KG1 (cell line): Measurements from ENCODE around the gene GTF2B.
"Not testable (repeated sequence)": the region's sequence is repeated elsewhere in the genome, so short reads cannot be mapped to it uniquely, and the experiment has no call there.

Source experiments
- DNase-seq: peaks from one replicate; lab custom pipeline; 2025; lab: John Stamatoyannopoulos, UW

The GTF2B gene

DNA sequence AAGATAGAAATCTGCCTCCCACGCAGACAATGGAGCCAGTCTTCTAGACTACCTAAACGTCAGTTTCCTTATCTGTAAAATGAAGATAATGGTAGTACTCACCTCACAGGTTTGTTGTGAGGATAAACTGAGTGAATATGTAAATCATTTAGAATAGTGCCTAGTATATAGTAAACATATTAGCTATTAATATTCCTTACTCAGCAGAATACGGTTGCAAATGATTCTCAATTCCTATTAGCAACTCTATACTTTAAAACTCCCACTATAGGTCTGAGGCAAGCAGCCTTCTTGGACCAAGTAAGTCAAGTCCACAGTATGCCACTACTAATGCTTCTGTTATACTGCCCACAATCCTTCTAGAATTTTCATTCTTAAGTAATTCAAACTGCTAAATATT lies 5.4 kb downstream of the GTF2B start:
- no peak for DNase-seq

DNA sequence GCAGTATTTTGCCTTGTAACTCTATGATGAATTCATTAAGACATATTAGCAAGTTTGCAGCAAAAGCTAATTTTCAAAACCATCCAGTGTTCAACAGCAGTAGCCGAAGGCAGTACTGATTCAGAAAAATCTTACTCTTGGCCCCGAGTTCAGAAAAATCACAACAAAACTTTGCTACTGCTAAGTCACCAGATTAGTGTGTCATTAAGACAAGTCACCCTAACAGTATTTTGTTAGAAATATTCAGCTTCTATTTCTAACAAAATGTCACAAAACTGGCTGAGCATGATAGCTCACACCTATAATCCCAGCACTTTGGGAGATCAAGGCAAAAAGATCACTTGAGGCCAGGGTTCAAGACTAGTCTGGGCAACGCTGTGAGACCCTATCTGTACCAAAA lies 8.2 kb downstream of the GTF2B start:
- no peak for DNase-seq

DNA sequence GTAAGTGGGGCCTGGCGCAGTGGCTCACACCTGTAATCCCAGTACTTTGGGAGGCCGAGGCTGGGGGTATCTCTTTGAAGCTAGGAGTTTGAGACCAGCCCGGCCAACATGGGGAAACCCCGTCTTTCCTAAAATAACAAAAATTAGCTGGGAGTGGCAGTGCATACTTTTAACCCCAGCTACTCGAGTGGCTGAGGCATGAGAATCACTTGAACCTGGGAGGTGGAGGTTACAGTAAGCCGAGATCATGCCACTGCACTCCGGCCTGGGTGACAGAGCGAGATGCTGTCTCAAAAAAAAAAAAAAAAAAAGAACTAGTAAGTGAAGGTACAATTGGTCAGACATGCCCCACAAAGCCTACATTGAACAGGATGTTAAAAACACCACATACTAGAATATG lies 10.7 kb downstream of the GTF2B start:
- DNase-seq: not testable (repeated sequence)

DNA sequence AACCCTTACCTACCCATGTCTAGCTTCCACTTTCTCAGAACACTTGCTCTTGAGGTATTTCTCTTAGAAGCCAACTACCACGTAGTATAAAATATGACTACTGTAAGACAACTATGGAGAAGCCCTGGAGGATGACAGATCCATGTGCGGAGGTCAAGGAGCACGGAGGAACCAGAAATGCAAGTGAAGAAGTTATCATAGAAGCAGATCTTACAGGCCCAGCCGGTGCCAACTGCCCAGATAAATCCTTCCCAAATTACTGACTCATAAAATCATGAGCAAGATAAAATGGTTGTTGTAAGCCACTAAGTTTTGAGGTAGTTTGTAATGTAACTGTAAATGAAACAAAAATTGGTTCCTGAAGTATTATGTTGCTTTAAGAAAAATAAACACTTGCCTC lies 12.6 kb downstream of the GTF2B start:
- no peak for DNase-seq

DNA sequence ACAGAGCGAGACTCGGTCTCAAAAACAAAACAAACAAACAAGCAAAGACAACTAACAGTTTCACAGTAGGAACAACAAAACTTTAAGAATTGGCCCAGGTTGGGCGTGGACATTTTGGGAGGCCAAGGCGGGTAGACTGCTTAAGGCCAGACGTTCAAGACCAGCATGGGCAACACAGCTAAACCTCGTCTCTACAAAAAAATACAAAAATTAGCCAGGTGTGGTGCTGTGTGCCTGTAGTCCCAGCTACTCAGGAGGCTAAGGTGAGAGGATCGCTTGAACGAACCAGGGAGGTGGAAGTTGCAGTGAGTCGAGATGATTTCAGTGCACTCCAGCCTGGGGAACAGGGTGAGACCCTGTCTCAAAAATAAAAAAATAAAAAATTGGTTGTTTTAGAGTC lies 13.5 kb downstream of the GTF2B start:
- no peak for DNase-seq

DNA sequence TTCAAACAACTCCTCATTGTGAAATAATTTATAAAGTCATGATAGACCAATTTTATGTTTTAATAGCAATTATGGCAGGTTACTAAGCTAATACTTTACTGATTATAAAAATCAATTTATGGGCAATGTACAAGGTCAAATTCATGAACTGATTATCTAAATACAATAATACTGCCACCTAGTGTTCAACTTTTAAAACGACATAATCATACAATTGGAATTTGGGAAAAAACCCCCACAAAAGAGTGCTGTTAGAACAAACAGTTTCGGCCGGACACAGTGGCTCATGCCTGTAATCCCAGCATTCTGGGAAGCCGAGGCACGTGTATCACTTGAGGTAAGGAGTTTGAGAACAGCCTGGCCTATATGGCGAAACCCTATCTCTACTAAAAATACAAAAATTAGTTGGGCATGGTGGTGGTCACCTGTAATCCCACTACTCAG lies 14.0 kb downstream of the GTF2B start:
- no peak for DNase-seq

DNA sequence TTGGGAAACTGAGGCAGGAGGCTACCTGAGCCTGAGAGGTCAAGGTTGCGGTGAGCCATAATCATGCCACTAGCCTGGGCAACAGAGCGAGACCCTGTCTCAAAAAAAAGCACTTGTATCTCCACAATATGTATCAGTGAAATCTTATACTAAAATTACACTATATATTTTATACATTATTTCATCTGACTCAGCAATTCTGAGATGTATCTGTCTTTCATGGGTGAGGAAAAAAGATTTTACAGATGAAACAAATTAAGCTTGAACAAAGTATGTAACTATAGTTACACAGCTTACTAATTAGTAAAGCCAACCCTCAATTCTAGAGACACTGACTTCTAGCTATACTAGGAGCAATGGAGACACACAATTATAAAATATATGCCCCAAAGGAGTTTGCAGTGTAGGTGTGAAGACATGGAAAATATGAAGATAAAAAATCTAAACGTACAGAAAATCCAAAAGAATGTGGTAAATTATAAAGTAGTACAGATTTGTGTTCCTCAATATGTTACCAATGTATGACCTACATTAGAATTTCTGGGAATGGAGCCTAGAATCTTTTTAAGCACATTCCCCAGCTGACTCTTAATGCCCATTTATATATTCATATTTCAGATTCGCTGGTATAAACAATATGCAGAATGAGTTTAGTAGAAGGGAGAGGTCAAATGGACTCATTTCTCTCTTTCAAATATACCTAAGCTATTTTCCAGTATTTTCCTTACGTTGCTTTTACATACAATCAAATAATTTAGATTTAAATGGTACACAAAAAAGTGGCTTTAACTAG lies 14.6 kb downstream of the GTF2B start:
- no peak for DNase-seq

DNA sequence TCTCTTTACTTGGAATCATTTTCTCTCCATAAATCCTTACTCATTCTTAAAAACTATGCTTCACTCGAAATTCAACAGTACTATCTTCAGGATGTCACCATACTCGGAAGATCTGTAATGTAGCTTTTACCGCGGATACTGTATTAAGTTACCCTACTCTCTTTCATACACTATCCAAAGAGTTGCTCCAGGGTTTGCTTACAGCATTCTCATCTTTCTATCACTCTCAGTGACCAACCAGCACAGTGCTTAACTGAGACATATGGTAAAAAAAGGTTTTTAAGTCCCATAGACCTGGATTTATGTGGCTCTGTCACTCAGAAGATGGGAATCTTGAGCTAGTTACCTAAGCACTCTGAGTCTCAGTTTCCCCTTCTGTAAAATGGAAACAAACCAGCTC lies 15.8 kb downstream of the GTF2B start:
- no peak for DNase-seq

DNA sequence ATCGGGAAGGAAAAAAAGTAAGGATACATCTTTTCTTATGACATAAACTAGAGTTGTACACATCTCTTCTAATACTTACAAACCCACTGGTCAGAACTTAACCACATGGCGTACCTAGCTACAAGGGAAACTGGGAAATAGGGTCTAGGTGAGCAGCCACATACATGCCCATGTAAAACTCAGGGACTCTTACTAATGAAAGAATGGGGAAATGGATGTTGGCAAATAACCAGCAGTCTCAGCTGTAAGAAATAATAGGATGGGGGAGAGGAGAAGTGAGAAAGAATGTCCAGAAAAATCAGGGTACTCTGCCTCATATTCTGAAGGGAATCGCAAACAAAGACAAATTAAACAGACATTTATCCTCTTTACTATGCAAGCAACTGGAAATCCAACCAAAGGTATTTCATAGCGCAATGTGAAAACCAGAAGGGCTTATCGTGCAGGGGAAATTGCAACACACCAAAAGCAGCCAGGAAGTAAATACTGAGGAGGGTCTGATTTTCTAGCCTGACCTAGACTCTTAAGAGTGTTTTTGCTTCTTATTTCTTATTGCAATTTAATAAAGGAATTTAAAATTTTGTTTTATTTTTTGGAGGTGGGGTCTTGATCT lies 17.5 kb downstream of the GTF2B start:
- DNase-seq: no peak

DNA sequence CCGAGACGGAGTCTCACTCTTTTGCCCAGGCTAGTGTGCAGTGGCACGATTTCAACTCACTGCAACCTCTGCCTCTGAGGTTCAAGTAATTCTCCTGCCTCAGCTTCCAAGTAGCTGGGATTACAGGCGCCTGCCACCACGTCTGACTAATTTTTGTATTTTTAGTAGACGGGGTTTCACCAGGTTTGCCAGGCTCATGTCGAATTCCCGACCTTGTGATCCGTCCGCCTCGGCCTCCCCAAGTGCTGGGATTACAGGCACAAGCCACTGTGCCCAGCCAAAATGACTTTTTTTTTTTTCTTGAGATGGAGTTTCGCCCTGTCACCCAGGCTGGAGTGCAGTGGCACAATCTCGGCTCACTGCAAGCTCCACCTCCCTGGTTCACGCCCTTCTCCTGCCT lies 21.7 kb downstream of the GTF2B start:
- not testable (repeated sequence) for DNase-seq

DNA sequence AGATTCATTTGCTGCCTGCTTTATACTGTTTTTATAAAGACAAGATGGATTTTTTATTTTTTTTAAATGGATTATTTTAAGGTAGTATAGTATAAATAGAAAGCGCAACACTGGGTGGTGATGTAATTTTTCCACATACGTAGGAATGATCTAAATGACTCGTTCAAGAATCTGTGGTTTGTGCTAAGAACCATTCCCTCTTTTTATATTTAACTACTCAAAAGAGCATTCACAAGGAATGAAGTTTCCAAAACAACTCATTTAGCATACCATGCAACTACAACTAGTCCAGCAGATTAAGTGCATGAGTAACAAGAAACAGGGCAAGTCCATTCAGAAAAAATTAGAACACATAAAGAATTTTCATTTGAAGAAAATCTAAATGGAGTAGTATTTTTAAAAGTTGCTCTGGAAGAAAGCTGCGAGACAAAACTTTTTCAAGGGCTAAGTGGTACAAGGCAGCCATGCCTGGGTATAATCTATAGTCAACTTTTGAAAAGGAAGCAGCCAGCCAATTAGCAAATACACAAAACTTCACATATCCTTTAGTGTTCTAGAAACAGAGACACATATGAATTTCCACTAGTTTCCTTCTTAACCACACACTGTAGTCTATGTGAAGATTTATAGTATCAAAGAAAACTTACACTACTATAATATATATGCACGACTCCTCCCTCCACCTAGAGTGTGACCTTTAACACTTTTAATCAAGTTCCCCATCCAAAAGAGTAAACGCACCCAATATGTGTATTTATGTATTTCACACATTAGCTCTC lies 23.4 kb downstream of the GTF2B start:
- no peak for DNase-seq

DNA sequence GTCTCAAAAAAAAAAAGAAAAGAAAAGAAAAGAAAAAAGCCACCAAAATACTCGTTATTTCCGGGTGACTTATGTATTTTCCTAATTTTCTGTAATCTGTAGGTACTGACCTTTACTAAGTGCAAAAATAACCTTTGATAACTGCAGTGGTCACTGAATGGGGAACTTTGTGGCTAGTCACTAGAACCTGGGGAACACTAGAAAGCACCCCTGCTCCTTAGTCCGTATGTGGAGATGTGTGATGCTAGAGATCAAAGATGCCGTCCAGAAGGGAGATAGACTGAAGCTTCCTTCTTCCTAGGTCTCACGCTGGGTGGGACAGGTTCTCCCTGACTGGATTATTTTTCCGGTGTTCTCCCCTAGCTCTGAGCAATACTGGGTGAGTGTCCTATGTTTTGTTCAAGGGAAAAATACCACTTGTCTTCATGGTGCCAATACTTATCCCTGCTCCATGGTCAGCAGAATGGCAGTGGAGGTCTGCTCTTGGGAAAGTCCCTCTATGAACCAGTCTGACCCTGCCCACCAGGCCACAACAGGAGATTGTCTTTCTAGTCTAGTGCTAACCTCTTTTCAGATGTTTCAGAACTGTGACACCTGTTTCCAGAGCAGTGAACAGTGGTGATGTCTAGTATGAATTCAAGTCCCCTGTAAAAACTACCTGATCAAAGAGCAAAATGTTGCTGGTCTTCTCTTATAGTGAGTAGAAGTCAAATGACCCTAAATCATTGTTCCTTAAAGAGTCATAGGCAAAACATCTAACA lies 39.9 kb downstream of the GTF2B start:
- no peak for DNase-seq

DNA sequence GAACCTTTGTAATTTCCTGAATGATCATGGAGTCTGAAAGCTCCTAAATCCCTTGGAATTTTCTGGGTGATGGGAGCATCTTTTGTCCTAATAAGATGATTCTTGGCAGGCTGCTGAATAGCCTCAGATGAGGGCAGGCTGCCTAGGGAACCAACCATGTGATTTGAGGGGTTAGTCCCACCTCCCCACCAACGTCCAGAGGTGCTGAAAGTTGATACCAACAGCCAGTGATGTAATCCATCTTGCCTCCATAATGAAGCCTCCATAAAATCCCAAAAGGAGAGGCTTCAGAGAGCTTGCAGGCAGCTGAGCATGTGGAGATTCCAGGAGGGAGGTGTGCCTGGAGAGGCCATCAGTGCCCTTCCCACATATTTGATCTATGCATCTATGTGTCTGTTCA lies 43.7 kb downstream of the GTF2B start:
- no peak for DNase-seq

DNA sequence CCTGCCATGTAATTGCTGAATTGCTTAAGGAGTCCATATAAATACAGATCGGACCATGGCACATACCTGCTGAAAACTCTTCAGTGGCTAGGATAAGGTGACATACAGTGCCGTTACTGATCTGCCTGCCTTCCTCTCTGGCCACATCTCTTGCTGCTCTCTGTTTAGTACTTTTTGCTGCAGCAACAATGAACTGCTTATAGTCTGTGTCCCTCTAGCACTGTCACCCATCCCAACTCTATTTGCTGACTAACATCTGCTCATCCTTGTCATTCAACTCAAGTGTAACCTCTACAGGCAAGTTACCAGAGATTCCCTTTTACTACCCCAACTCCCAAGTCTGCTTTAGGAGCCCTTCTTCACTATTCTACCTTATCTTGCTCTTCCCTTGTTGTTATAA lies 65.6 kb downstream of the GTF2B start:
- no peak for DNase-seq

DNA sequence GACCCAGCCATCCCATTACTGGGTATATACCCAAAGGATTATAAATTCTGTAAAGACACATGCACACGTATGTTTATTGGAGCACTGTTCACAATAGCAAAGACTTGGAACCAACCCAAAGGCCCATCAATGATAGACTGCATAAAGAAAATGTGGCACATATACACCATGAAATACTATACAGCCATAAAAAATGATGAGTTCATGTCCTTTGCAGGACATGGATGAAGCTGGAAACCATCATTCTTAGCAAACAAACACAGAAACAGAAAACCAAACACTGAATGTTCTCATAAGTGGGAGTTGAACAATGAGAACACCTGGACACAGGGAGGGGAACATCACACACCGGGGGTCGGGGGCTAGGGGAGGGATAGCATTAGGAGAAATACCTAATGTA lies 71.7 kb downstream of the GTF2B start:
- DNase-seq: not testable (repeated sequence)

DNA sequence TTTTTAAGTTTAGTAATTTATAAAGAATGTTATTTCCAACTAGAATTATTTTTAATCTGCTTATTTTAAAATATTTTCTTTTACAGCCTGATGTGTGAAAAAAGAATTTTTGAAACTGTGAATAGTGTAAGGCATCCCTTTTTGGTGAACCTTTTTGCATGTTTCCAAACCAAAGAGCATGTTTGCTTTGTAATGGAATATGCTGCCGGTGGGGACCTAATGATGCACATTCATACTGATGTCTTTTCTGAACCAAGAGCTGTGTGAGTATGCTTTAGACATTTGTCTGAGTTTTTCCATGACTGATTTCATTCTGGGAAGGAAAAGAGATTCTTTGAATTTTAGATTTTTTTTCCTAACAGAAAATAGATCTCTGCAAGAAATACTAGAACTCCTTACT lies 77.9 kb downstream of the GTF2B start:
- DNase-seq: no peak

DNA sequence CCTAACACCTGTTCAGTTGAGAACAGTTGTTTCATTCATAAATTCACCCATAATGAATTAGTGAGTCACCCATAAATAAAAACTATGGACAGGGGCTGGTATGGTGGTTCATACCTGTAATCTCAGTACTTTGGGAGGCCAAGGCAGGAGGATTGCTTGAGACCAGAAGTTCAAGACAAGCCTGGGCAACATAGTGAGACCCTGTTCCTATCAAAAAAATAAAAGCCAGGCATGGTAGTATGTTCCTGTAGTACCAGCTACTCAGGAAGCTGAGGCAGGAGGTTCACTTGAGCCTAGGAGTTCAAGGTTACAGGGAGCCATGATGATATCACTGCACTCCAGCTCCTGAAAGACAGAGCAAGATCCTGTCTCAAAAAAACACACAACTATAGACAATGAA lies 79.0 kb downstream of the GTF2B start:
- DNase-seq: no peak

DNA sequence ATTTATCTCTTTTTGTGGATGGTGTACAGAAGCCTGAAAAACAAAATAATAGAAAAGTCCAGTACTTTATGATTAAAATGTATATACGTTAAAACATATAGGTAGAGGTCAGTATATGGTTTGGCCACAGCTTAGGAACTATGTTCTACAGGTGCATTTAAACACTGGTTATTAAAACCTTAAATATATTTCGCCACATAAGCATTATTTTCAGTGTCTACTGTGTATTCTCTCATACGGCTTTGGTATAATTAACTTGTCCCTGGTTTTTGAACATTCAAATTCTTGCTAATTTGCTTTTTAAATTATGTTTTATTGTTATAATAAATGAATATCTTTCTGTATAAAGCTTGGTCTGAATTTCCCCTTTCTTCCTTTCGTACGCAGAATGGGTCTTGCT lies 87.9 kb downstream of the GTF2B start:
- DNase-seq: no peak

DNA sequence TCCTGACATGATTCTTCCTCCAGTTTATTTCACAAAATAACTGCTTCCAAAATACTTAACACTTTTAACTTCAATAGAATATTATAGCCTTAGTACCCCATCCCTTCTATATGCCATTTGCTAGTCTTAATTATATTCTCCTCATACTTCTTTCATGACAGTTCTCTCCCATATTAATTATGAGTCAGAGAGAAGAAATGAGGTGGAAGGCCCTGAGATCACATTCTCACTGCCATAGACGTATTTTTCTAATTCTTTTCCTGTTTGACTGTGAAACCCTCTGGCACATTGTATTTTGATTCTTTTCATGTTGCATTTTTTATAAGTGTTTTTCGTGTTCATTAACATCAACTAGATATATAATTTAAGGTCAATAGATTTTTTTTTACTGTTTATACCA lies 88.4 kb downstream of the GTF2B start:
- DNase-seq: no peak
